ENCODE measurements around the gene TRPC3. TPM values are rescaled to one million over a fixed set of nuclear protein-coding genes. Genes with fewer than 3 reads are reported as not detected.

The TRPC3 gene
- total and polyA plus RNA-seq, 2 of the 8 experiments (the other 6 are each of a cell fraction or from before 2014, with no cell fraction given) = 0.37 to 0.41 TPM

GRCh38 chr4:121861426-121861825 lies 90.4 kb downstream of the TRPC3 start:
- Histone ChIP-seq H3K27me3 (replicated peaks in 1 of 4; ENCODE audit: control insufficient read depth in 3 of 4, extremely low read depth in 1 of 4, insufficient read depth in 3 of 4, low read length in 3 of 4) (no peaks in the 10 kb centered on the region), H3K56ac (replicated peaks; ENCODE audit: insufficient read length, low read depth, low read length) (no peak overlapping the region), H3K23ac (ENCODE audit: insufficient read length) (no peak overlapping the region), H2AK5ac (ENCODE audit: low read depth, low read length) (no peak overlapping the region), H3K27ac (ENCODE audit: low read depth, low read length) (no peak overlapping the region), H2AFZ (ENCODE audit: low read length) (no peak overlapping the region), H4K8ac (ENCODE audit: extremely low read depth, insufficient read depth, low read length) (no peak overlapping the region), H2BK120ac (replicated peaks; ENCODE audit: low read depth, low read length) (no peak overlapping the region), H4K20me1 (replicated peaks in 1 of 2; ENCODE audit: control insufficient read depth in 1 of 2, insufficient read depth in 2 of 2, low read length in 2 of 2) (no peaks in the 10 kb centered on the region), H3K14ac (ENCODE audit: insufficient read length) (no peak overlapping the region), H3K4ac (replicated peaks; ENCODE audit: insufficient read length, low read depth, low read length) (no peak overlapping the region), H2BK12ac (ENCODE audit: low read depth, low read length) (no peak overlapping the region), H2BK20ac (ENCODE audit: low read length) (no peak overlapping the region), H2BK5ac (ENCODE audit: low read depth, low read length) (no peak overlapping the region), H3K9me3 (ENCODE audit: insufficient read depth in 2 of 2, low read depth in 1 of 2, low read length in 1 of 2) (no peaks in the 10 kb centered on the region), H4K91ac (replicated peaks; ENCODE audit: insufficient read length, low read length) (no peak overlapping the region), H3K79me2 (ENCODE audit: control insufficient read depth in 1 of 2, insufficient read depth in 2 of 2, low read length in 2 of 2) (no peaks in the 10 kb centered on the region), H4K5ac (ENCODE audit: insufficient read length, low read depth, low read length) (no peak overlapping the region), H3K4me3 (ENCODE audit: extremely low read depth in 1 of 4, insufficient read depth in 2 of 4, low read depth in 3 of 4, low read length in 4 of 4) (no peak overlapping the region), H3K18ac (ENCODE audit: extremely low read depth, low read length) (no peak overlapping the region), H3K23me2 (ENCODE audit: low read depth, low read length) (no peaks in the 10 kb centered on the region), H3K79me1 (ENCODE audit: low read depth, low read length) (no peaks in the 10 kb centered on the region), H3K4me2 (ENCODE audit: insufficient read depth in 1 of 2, low read depth in 2 of 2, low read length in 2 of 2) (no peak overlapping the region), H2BK15ac (ENCODE audit: low read length) (no peak overlapping the region), H3K4me1 (replicated peaks in 1 of 4; ENCODE audit: control insufficient read depth in 3 of 4, insufficient read depth in 4 of 4, low read length in 3 of 4) (no peaks in the 10 kb centered on the region), H3K36me3 (ENCODE audit: control insufficient read depth in 2 of 4, insufficient read depth in 4 of 4, low read length in 3 of 4) (peaks cover 0 to 18% (median 2%) of the 10 kb centered on the region in 4 experiments; a peak in 2 of 8 replicates), H3K9ac (replicated peaks in 1 of 4; ENCODE audit: extremely low read depth in 1 of 4, low read depth in 3 of 4, low read length in 3 of 4) (no peak overlapping the region)
- ChIA-PET POLR2A (ENCODE audit: partially characterized antibody) (no interaction called here), CTCF (ENCODE audit: partially characterized antibody) (no interaction called here)
- TF ChIP-seq GABPA (IDR thresholded peaks at IDR 0.05; ENCODE audit: borderline replicate concordance, insufficient read depth, low read length) (no peak), KDM5A (IDR thresholded peaks at IDR 0.05; ENCODE audit: low read length) (no peak), RNF2 (IDR thresholded peaks at IDR 0.05; ENCODE audit: borderline replicate concordance, low read depth, low read length, missing control alignments, poor library complexity, severe bottlenecking) (no peak), SRF (IDR thresholded peaks at IDR 0.05; ENCODE audit: low read depth, low read length) (no peak), HDAC2 (IDR thresholded peaks at IDR 0.05; ENCODE audit: borderline replicate concordance in 1 of 2, low read depth in 2 of 2, low read length in 2 of 2) (no peak), GTF2F1 (IDR thresholded peaks at IDR 0.05; ENCODE audit: borderline replicate concordance, low read depth, low read length) (no peak)
- DNase-seq (ENCODE audit: low read depth in 1 of 2, low spot score in 2 of 2) (no peak), FAIRE-seq (no peak)
- 96% methylated on average over 2 of the region's 2 CpGs; no CpG with 5 or more reads in 1 of the 2 experiments for WGBS, 2 experiments (ENCODE audit: extremely low coverage in 1 of 2, insufficient coverage in 1 of 2, insufficient read length in 1 of 2, insufficient replicate concordance in 2 of 2, low coverage in 1 of 2, low lambda C conversion rate in 2 of 2, missing lambda C conversion rate in 1 of 2)
